GM12872 (cell line): ENCODE results near the gene GPBP1L1.

Experiments
- CTCF ChIP-seq: IDR thresholded peaks from 3 replicates; pipeline ENCODE4 v1.5.1; 2011; ENCODE audit warnings: low read depth, mild to moderate bottlenecking, low read length, moderate library complexity; ENCODE audit not compliant: insufficient read depth

Gene GPBP1L1

DNA sequence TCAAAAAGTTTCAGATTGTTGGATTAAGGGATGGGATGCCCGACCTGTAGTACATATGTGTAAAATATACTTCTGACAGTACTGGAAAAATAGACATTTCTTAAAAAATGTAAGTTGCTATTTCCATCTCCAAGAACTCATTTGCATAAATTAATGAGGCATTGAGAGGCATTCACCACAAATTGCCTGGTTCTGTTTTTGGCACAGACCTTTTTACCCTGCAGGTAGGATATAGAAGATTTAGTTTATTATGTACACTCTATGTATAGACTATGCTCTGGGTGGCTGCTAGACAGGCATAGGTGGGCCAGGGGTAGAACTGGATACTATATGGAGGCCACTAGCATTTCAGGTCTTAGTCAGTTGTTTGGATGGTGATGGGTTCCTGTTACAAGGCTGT, 70.4 kb downstream of the GPBP1L1 start:
- TF ChIP-seq CTCF, result no peak

GRCh38 chr1:45612941-45613579, 73.3 kb downstream of the GPBP1L1 start:
- TF ChIP-seq CTCF, result no peak

DNA sequence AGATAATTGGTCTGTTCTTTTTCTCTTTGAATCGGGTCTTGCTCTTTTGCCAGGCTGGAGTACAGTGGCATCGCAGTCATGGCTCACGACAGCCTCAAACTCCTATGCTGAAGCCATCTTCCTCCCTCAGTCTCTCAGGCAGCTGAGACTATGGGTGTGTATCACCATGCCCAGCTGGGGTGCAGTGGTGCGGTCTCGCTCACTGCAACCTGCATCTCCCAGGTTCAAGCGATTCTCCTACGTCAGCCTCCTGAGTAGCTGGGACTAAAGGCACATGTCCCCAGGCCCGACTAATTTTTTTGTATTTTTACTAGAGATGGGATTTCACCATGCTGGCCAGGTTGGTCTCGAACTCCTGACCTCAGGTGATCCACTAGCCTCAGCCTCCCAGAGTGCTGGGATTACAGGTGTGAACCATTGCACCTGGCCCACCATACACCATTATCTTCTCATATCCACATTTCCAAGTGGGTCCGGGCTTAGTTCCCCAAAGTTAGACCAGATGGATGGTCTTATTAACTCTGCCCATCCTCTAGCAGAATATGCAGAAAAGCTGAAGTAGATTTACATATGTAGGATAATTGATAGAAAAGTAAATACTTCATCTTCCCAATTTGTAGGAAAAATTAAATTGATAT, 75.6 kb downstream of the GPBP1L1 start:
- no peak for TF ChIP-seq CTCF

DNA sequence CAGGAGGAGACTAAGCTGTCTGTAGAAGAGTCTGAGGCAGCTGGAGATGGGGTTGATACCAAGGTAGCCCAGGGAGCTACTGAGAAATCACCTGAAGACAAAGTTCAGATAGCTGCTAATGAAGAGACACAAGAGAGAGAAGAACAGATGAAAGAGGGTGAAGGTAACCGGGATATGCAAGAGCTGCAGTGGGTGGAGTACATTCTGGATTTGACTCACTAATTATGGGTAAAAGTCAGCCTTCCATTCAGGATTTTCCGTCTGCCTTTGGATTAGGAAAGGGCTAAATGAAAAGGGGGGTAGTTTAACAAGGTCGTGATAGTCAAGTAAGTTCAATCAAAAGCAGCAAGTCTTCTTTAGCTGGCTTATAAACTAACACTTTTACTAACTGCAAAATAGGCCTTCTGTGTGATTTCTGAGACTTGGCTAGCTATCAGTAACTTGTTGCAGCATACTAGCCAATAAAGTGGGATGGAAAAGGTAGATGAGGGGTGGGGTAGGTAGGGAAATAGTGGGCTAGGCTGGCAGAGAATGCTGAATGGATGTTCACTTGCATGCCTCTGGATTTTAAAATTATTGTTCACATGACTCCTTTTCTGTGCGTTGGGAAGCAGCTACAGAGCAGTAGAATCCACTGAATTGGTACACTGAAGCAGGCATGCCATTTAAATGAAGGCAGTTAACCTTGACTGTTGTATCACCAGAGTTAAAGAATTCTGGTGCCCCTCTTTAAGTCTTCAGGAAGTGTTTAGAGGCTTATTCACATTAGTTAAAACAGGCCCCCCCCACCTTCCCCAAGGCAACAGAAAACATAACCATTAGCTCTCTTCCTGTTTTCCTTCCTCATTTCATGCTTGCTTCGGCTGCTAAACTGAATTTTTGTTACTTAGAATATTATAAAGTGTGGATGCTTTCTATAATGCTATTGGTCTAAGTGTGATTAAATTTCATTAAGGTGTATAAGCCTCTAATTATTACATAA, 77.9 kb downstream of the GPBP1L1 start:
- no peak for TF ChIP-seq CTCF

- TF ChIP-seq CTCF, result no peak
Observed at GRCh38 chr1:45607404-45608074, 78.8 kb downstream of the GPBP1L1 start.

DNA sequence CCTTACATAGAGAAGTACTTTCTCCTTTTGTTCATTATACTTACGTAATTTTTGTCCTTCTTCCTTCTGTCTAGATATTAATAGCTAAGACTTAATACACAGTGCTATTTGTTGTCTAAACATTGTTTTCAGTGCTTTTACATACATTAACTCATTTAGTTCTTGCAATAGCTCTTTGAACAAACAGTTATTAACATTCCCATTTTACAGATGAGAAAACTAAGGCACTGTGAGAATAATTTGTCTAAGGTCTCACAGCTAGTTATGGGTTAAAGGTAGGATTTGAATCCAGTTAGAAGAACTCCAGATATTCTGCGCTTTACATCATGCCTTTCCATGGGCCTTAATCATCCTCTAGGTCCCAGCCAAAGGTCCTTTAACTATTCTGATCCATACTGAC, 82.1 kb downstream of the GPBP1L1 start:
- TF ChIP-seq CTCF, result no peak

GRCh38 chr1:45594412-45594811, 91.9 kb downstream of the GPBP1L1 start:
- no peak for TF ChIP-seq CTCF
